ENCODE results near the gene FRMD3. TPM values are rescaled to one million over a fixed set of nuclear protein-coding genes. Genes with fewer than 3 reads are reported as not detected.

The FRMD3 gene
- total and polyA plus RNA-seq, 4 experiments from 2014 or later = 0.22 to 1.3 (median 1.1) TPM; not detected in 1

DNA sequence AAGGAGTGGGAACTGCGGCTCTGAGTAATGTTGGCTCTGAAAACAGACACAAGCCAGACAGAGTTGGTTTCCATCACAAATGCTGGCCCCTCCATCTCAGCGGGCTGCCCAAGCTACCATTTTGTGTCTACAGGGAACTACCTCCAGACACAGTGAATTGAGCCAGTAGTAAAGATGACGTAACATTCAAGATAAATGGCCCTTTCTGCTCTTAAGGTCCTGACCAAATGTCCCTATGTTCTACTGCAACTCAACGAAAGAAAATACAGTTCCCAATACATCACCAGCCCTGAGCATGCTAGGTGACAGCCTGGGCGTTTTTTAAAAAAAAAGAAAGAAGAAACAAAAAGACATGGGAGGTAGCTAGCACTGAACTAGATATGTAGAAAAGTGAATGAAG lies 247.5 kb downstream of the FRMD3 start:
- H3K27ac ChIP-seq (ENCODE audit: low read depth, low read length) = no peak overlapping the region
- H3K9me3 ChIP-seq (ENCODE audit: control insufficient read depth in 1 of 2, low read length in 2 of 2) = no peaks in the 10 kb centered on the region
- no peaks in the 10 kb centered on the region for H3K36me3 ChIP-seq (ENCODE audit: insufficient read depth, low read length)
- Mint-ChIP-seq H3K36me3 (peaks cover 0 to 2% of the 10 kb centered on the region in 2 donors), H3K27me3 (no peaks in the 10 kb centered on the region), H3K4me1 (no peaks in the 10 kb centered on the region), H3K9me3 (no peaks in the 10 kb centered on the region), H3K4me3 (no peak overlapping the region), H3K27ac (no peak overlapping the region)
- H3K4me1 ChIP-seq (ENCODE audit: insufficient read depth, low read length) = no peaks in the 10 kb centered on the region
- POLR2A ChIA-PET (ENCODE audit: partially characterized antibody) = no interaction called here
- CTCF ChIA-PET (ENCODE audit: partially characterized antibody) = interaction anchor here (1.0 kb wide), 1 partner anchor 15 kb away, joined by 3 read pairs; no protein-coding TSS in a partner anchor
- no peak overlapping the region for H3K4me3 ChIP-seq (ENCODE audit: low read length in 2 of 2)
- H3K27me3 ChIP-seq (ENCODE audit: insufficient read depth, low read length) = no peaks in the 10 kb centered on the region
- intact Hi-C loops (cut with micrococcal nuclease) = no loop called here
- DNase-seq = no peak

DNA sequence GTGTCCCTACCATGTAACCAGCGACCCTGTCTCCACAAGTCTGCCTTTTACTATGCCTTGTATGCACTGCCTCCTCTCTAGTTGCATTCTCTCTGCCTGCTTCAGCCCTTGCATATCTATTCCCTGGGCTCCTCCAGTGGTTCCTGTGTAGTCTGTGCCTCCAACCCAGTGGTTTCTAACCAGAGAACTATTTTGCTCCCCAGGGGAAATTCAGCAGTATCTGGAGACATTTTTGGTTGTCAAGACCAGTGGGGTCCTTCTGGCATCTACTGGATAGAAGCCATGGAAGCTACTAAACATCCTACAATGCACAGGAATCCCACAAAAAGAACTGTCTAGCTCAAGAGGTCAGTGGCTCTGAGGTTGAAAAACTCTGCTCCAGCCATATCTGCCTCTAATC lies 251.2 kb downstream of the FRMD3 start:
- Histone ChIP-seq H3K4me3 (ENCODE audit: low read length in 2 of 2) (no peak overlapping the region), H3K36me3 (ENCODE audit: insufficient read depth, low read length) (no peaks in the 10 kb centered on the region), H3K27ac (ENCODE audit: low read depth, low read length) (no peak overlapping the region), H3K4me1 (ENCODE audit: insufficient read depth, low read length) (no peaks in the 10 kb centered on the region), H3K9me3 (ENCODE audit: control insufficient read depth in 1 of 2, low read length in 2 of 2) (no peaks in the 10 kb centered on the region), H3K27me3 (ENCODE audit: insufficient read depth, low read length) (no peaks in the 10 kb centered on the region)
- Mint-ChIP-seq H3K27ac (no peak overlapping the region), H3K9me3 (no peaks in the 10 kb centered on the region), H3K27me3 (no peaks in the 10 kb centered on the region), H3K4me3 (no peak overlapping the region), H3K4me1 (no peaks in the 10 kb centered on the region), H3K36me3 (peaks cover 0 to 2% of the 10 kb centered on the region in 2 donors)
- intact Hi-C loops (cut with micrococcal nuclease) = no loop called here
- CTCF ChIA-PET (ENCODE audit: partially characterized antibody) = no interaction called here
- POLR2A ChIA-PET (ENCODE audit: partially characterized antibody) = no interaction called here
- no peak for DNase-seq

DNA sequence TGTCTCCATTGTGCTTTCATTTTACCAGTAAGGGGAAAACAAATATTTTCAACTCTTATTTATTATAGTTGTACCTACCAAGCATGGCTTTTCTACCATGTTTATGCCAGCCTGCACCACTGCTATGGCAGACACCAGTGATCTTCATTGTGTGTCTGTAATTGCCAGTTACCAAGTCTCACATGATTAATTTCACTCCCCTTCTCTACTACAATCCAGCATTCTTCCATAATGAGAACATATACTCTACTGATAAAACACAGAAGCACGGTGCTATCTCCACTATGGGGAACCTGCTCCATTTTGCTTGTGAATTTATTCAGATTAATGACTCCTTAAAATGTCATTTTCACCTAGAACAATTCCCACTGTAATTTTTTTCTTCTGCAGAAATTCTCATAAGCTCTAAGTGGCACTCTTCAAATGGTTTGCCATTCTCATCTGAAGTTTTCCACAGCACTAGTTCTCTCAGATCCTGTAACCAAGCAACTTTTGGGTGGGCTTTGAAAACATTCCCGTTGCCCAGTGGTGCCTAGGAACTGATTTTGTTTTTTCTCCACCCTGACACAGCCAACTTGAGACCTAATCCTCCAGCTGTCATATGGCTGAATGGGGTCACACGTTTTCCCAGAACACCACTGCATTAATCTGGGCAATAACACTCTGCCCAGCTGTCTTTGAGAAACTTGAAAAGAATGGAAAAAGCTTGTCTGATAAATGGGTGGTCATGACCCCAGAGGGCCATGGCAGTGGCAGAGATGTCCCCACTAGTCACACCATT lies 252.6 kb downstream of the FRMD3 start:
- Histone ChIP-seq H3K4me1 (ENCODE audit: insufficient read depth, low read length) (no peaks in the 10 kb centered on the region), H3K27ac (ENCODE audit: low read depth, low read length) (no peak overlapping the region), H3K4me3 (ENCODE audit: low read length in 2 of 2) (no peak overlapping the region), H3K9me3 (ENCODE audit: control insufficient read depth in 1 of 2, low read length in 2 of 2) (no peaks in the 10 kb centered on the region), H3K27me3 (ENCODE audit: insufficient read depth, low read length) (no peaks in the 10 kb centered on the region), H3K36me3 (ENCODE audit: insufficient read depth, low read length) (no peaks in the 10 kb centered on the region)
- Mint-ChIP-seq H3K4me1 (no peaks in the 10 kb centered on the region), H3K27ac (no peak overlapping the region), H3K27me3 (no peaks in the 10 kb centered on the region), H3K9me3 (no peaks in the 10 kb centered on the region), H3K36me3 (peaks cover 0 to 2% of the 10 kb centered on the region in 2 donors), H3K4me3 (no peak overlapping the region)
- ChIA-PET CTCF (ENCODE audit: partially characterized antibody) (no interaction called here), POLR2A (ENCODE audit: partially characterized antibody) (no interaction called here)
- intact Hi-C loops (cut with micrococcal nuclease) = no loop called here
- no peak for DNase-seq

DNA sequence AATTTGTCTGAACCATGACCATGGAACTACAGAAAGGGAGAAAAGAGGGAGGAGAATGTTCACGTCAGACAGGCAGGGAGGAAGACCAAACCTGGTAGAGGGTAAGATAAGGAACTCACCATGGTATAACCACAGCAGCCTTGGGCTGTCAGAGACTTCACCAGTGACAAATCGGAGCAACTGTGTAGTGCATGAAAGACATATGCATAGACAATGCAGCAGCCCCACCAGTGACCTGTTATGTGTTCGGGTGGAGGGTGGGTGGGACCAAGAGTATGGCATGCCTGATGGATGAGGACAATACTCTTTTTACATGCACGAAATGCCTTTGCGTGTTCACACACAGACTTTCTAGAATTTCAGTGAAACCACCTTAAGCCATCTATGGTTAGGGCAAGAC lies 253.5 kb downstream of the FRMD3 start:
- Mint-ChIP-seq H3K27me3 (no peaks in the 10 kb centered on the region), H3K9me3 (no peaks in the 10 kb centered on the region), H3K4me1 (no peaks in the 10 kb centered on the region), H3K36me3 (no peaks in the 10 kb centered on the region), H3K4me3 (no peak overlapping the region), H3K27ac (no peak overlapping the region)
- H3K4me3 ChIP-seq (ENCODE audit: low read length in 2 of 2) = no peak overlapping the region
- POLR2A ChIA-PET (ENCODE audit: partially characterized antibody) = no interaction called here
- DNase-seq = no peak
- intact Hi-C loops (cut with micrococcal nuclease) = no loop called here
- H3K4me1 ChIP-seq (ENCODE audit: insufficient read depth, low read length) = no peaks in the 10 kb centered on the region
- no peak overlapping the region for H3K27ac ChIP-seq (ENCODE audit: low read depth, low read length)
- no peaks in the 10 kb centered on the region for H3K27me3 ChIP-seq (ENCODE audit: insufficient read depth, low read length)
- no peaks in the 10 kb centered on the region for H3K9me3 ChIP-seq (ENCODE audit: control insufficient read depth in 1 of 2, low read length in 2 of 2)
- CTCF ChIA-PET (ENCODE audit: partially characterized antibody) = no interaction called here
- no peaks in the 10 kb centered on the region for H3K36me3 ChIP-seq (ENCODE audit: insufficient read depth, low read length)

DNA sequence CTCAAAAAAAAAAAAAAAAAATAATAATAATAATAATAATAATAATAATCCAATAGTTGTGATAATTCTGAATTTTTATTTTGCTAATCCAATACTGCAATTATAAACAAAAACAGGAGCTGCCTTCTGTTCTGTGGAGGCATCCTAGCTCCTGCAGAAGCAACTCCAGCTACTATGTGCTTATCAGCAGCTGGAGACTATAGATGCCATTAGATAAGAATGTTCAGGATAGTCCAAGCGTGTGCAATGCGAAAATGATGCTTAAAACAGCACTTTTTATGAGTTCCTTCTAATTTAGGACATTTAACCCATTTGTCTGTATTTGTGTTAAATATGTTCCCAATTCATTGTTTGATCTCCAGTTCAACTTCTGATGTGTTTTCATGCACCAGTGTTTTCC lies 254.7 kb downstream of the FRMD3 start:
- H3K4me1 ChIP-seq (ENCODE audit: insufficient read depth, low read length) = no peaks in the 10 kb centered on the region
- H3K4me3 Mint-ChIP-seq = no peak overlapping the region
- no peaks in the 10 kb centered on the region for H3K27me3 ChIP-seq (ENCODE audit: insufficient read depth, low read length)
- H3K4me1 Mint-ChIP-seq = no peaks in the 10 kb centered on the region
- H3K9me3 ChIP-seq (ENCODE audit: control insufficient read depth in 1 of 2, low read length in 2 of 2) = no peaks in the 10 kb centered on the region
- no peak for DNase-seq
- H3K27ac ChIP-seq (ENCODE audit: low read depth, low read length) = no peak overlapping the region
- H3K27ac Mint-ChIP-seq = no peak overlapping the region
- no peak overlapping the region for H3K4me3 ChIP-seq (ENCODE audit: low read length in 2 of 2)
- no peaks in the 10 kb centered on the region for H3K36me3 ChIP-seq (ENCODE audit: insufficient read depth, low read length)
- CTCF ChIA-PET (ENCODE audit: partially characterized antibody) = interaction anchor here (1.7 kb wide), 1 partner anchor 10 kb away, joined by 4 read pairs; no protein-coding TSS in a partner anchor
- POLR2A ChIA-PET (ENCODE audit: partially characterized antibody) = no interaction called here
- H3K9me3 Mint-ChIP-seq = peaks cover 0 to 4% (median 0%) of the 10 kb centered on the region in 8 donors
- intact Hi-C loops (cut with micrococcal nuclease) = no loop called here
- H3K36me3 Mint-ChIP-seq = no peaks in the 10 kb centered on the region
- no peaks in the 10 kb centered on the region for H3K27me3 Mint-ChIP-seq

DNA sequence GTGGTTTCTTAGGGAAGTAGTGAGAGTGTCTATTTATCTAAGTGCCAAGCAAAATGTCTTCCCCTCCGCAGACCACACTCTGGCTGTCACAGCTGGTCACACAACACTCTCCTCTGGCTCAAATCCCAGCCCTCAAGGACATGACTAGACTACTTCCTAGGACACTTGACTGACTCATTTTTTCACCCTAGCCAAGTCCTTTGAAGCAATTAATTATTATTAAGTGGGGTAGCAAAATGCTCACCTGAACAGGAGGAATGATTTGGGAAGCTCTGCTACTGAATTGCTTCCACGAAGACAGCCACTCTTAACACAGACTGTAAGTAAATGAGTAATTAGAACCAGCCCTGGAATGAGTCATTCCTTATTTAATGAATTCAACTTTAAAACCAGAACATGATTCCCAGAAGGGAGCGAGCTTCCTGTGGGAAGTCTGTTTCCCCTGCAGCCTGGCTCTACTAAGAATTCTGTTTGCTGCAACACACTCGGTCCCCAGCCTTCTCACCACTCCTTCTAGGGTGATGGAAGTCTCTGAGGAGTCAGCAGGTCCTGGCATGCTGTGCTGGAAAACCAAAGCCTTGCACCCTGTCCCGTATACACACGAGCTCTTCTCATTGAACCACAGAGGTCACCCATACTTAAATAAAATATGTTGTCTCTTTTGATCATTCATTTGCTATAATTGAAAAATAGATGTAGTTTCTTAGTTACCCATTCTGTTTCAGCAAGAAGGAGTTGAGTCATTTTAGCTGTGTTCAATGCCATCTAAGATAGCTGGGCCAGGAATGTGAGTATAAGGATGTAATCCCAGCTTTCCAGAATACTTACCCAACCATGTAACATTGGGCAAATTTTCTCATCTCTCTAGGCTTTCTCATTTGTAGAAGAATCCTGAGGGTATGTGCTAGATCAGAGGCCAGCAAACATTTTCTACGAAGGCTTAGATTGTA lies 256.6 kb downstream of the FRMD3 start:
- no peaks in the 10 kb centered on the region for H3K4me1 Mint-ChIP-seq
- Histone ChIP-seq H3K9me3 (ENCODE audit: control insufficient read depth in 1 of 2, low read length in 2 of 2) (no peaks in the 10 kb centered on the region), H3K36me3 (ENCODE audit: insufficient read depth, low read length) (no peaks in the 10 kb centered on the region), H3K27me3 (ENCODE audit: insufficient read depth, low read length) (no peaks in the 10 kb centered on the region), H3K4me3 (ENCODE audit: low read length in 2 of 2) (no peak overlapping the region), H3K27ac (ENCODE audit: low read depth, low read length) (no peak overlapping the region), H3K4me1 (ENCODE audit: insufficient read depth, low read length) (no peaks in the 10 kb centered on the region)
- intact Hi-C loops (cut with micrococcal nuclease) = no loop called here
- no peaks in the 10 kb centered on the region for H3K27me3 Mint-ChIP-seq
- H3K4me3 Mint-ChIP-seq = no peak overlapping the region
- H3K27ac Mint-ChIP-seq = no peak overlapping the region
- H3K9me3 Mint-ChIP-seq = peaks cover 0 to 4% (median 0%) of the 10 kb centered on the region in 8 donors
- CTCF ChIA-PET (ENCODE audit: partially characterized antibody) = interaction anchor here (1.2 kb wide), 1 partner anchor 10 kb away, joined by 3 read pairs; no protein-coding TSS in a partner anchor
- POLR2A ChIA-PET (ENCODE audit: partially characterized antibody) = no interaction called here
- DNase-seq = no peak
- H3K36me3 Mint-ChIP-seq = no peaks in the 10 kb centered on the region

GRCh38 chr9:83280790-83281189 lies 257.4 kb downstream of the FRMD3 start:
- no peaks in the 10 kb centered on the region for H3K9me3 ChIP-seq (ENCODE audit: control insufficient read depth in 1 of 2, low read length in 2 of 2)
- H3K4me1 Mint-ChIP-seq = no peaks in the 10 kb centered on the region
- H3K36me3 Mint-ChIP-seq = no peaks in the 10 kb centered on the region
- H3K27me3 Mint-ChIP-seq = no peaks in the 10 kb centered on the region
- peaks cover 0 to 4% (median 0%) of the 10 kb centered on the region in 8 donors for H3K9me3 Mint-ChIP-seq
- no peaks in the 10 kb centered on the region for H3K4me1 ChIP-seq (ENCODE audit: insufficient read depth, low read length)
- no peak for DNase-seq
- no peak overlapping the region for H3K4me3 Mint-ChIP-seq
- ChIA-PET CTCF (ENCODE audit: partially characterized antibody) (interaction anchor here (1.2 kb wide), 1 partner anchor 9 kb away, joined by 3 read pairs; no protein-coding TSS in a partner anchor), POLR2A (ENCODE audit: partially characterized antibody) (no interaction called here)
- H3K27ac ChIP-seq (ENCODE audit: low read depth, low read length) = no peak overlapping the region
- no peak overlapping the region for H3K27ac Mint-ChIP-seq
- no peaks in the 10 kb centered on the region for H3K36me3 ChIP-seq (ENCODE audit: insufficient read depth, low read length)
- H3K4me3 ChIP-seq (ENCODE audit: low read length in 2 of 2) = no peak overlapping the region
- no peaks in the 10 kb centered on the region for H3K27me3 ChIP-seq (ENCODE audit: insufficient read depth, low read length)
- intact Hi-C loops (cut with micrococcal nuclease) = no loop called here

Measured in CD4-positive, alpha-beta memory T cell (primary cell).